Ishikawa (cell line): ENCODE results near the gene CADM1.

Source experiments
- EP300 ChIP-seq: IDR thresholded peaks from 2 replicates; pipeline ENCODE4 v1.6.1; 2012; ENCODE audit warnings: borderline replicate concordance
- RAD21 ChIP-seq: IDR thresholded peaks from 2 replicates; pipeline ENCODE4 v1.6.1; 2012; ENCODE audit warnings: low read depth
- TEAD4 ChIP-seq: IDR thresholded peaks from 2 replicates; pipeline ENCODE4 v1.6.1; 2012
- USF1 ChIP-seq: IDR thresholded peaks from 2 replicates; pipeline ENCODE4 v1.6.1; 2012

- no peak for TF ChIP-seq EP300
- no peak for TF ChIP-seq USF1
- no peak for TF ChIP-seq TEAD4
- TF ChIP-seq RAD21, result no peak
These were observed 325.5 kb downstream of the CADM1 start for GRCh38 chr11:115178705-115179104.
